ENCODE data around the gene SLC32A1. TPM values are rescaled to one million over a fixed set of nuclear protein-coding genes. Genes with fewer than 3 reads are reported as not detected.

SLC32A1 gene
- total and polyA plus RNA-seq, 4 experiments from 2014 or later, result not detected

- intact Hi-C loops (cut with micrococcal nuclease), result no loop called here
- Histone ChIP-seq H3K4me3 (ENCODE audit: low read length in 2 of 2) (no peak overlapping the region), H3K27me3 (ENCODE audit: insufficient read depth, low read length) (no peaks in the 10 kb centered on the region), H3K36me3 (ENCODE audit: insufficient read depth, low read length) (peaks cover 77% of the 10 kb centered on the region), H3K4me1 (ENCODE audit: insufficient read depth, low read length) (no peaks in the 10 kb centered on the region), H3K9me3 (ENCODE audit: control insufficient read depth in 1 of 2, low read length in 2 of 2) (no peaks in the 10 kb centered on the region), H3K27ac (ENCODE audit: low read depth, low read length) (no peak overlapping the region)
- DNase-seq, result no peak
- ChIA-PET POLR2A (ENCODE audit: partially characterized antibody) (no interaction called here), CTCF (ENCODE audit: partially characterized antibody) (interaction anchor here (0.7 to 2.2 kb wide), 3 partner anchors 28 to 147 kb away, joined by 3 to 14 read pairs (median 5); no protein-coding TSS in a partner anchor)
- Mint-ChIP-seq H3K9me3 (no peaks in the 10 kb centered on the region), H3K4me1 (peaks cover 0 to 9% (median 2%) of the 10 kb centered on the region in 4 donors), H3K27ac (no peak overlapping the region), H3K27me3 (no peaks in the 10 kb centered on the region), H3K36me3 (peaks cover 77 to 81% of the 10 kb centered on the region in 2 donors), H3K4me3 (no peak overlapping the region)
These were observed 34.8 kb downstream of the SLC32A1 start for GRCh38 chr20:38759106-38759505.

- H3K4me3 Mint-ChIP-seq, result no peak overlapping the region
- H3K27ac ChIP-seq (ENCODE audit: low read depth, low read length), result no peak overlapping the region
- no peaks in the 10 kb centered on the region for H3K27me3 Mint-ChIP-seq
- peaks cover 77% of the 10 kb centered on the region for H3K36me3 ChIP-seq (ENCODE audit: insufficient read depth, low read length)
- H3K4me3 ChIP-seq (ENCODE audit: low read length in 2 of 2), result no peak overlapping the region
- intact Hi-C loops (cut with micrococcal nuclease), result no loop called here
- H3K4me1 Mint-ChIP-seq, result peaks cover 0 to 4% (median 2%) of the 10 kb centered on the region in 4 donors
- H3K9me3 Mint-ChIP-seq, result no peaks in the 10 kb centered on the region
- no peaks in the 10 kb centered on the region for H3K9me3 ChIP-seq (ENCODE audit: control insufficient read depth in 1 of 2, low read length in 2 of 2)
- no peaks in the 10 kb centered on the region for H3K27me3 ChIP-seq (ENCODE audit: insufficient read depth, low read length)
- ChIA-PET CTCF (ENCODE audit: partially characterized antibody) (interaction anchor here (1.3 to 3.0 kb wide), 2 partner anchors 9 to 115 kb away, joined by 5 to 14 read pairs; no protein-coding TSS in a partner anchor), POLR2A (ENCODE audit: partially characterized antibody) (interaction anchor here (1.1 kb wide), 1 partner anchor 11 kb away, joined by 4 read pairs; no protein-coding TSS in a partner anchor)
- no peaks in the 10 kb centered on the region for H3K4me1 ChIP-seq (ENCODE audit: insufficient read depth, low read length)
- peaks cover 77 to 82% of the 10 kb centered on the region in 2 donors for H3K36me3 Mint-ChIP-seq
- no peak for DNase-seq
- peak overlapping the region in 2 of 7 donors; percentile 37 to 77 for H3K27ac Mint-ChIP-seq
These were observed 36.7 kb downstream of the SLC32A1 start for GRCh38 chr20:38760978-38761377.

- Mint-ChIP-seq H3K27ac (peak overlapping the region in 2 of 7 donors; percentile 53 to 64), H3K4me3 (no peak overlapping the region), H3K9me3 (no peaks in the 10 kb centered on the region), H3K4me1 (peaks cover 0 to 4% (median 2%) of the 10 kb centered on the region in 4 donors), H3K27me3 (no peaks in the 10 kb centered on the region), H3K36me3 (peaks cover 76 to 87% of the 10 kb centered on the region in 2 donors)
- intact Hi-C loops (cut with micrococcal nuclease), result no loop called here
- H3K27me3 ChIP-seq (ENCODE audit: insufficient read depth, low read length), result no peaks in the 10 kb centered on the region
- ChIA-PET CTCF (ENCODE audit: partially characterized antibody) (interaction anchor here (3.0 kb wide), 1 partner anchor 10 kb away, joined by 14 read pairs; no protein-coding TSS in a partner anchor), POLR2A (ENCODE audit: partially characterized antibody) (no interaction called here)
- no peak for DNase-seq
- no peak overlapping the region for H3K27ac ChIP-seq (ENCODE audit: low read depth, low read length)
- H3K36me3 ChIP-seq (ENCODE audit: insufficient read depth, low read length), result peaks cover 77% of the 10 kb centered on the region
- H3K4me3 ChIP-seq (ENCODE audit: low read length in 2 of 2), result no peak overlapping the region
- no peaks in the 10 kb centered on the region for H3K9me3 ChIP-seq (ENCODE audit: control insufficient read depth in 1 of 2, low read length in 2 of 2)
- H3K4me1 ChIP-seq (ENCODE audit: insufficient read depth, low read length), result no peaks in the 10 kb centered on the region
These were observed 37.9 kb downstream of the SLC32A1 start for GRCh38 chr20:38762174-38762573.

- Mint-ChIP-seq H3K27ac (peak overlapping the region in 4 of 7 donors; percentile 2 to 16 (median 4)), H3K27me3 (no peaks in the 10 kb centered on the region), H3K36me3 (peaks cover 81 to 92% of the 10 kb centered on the region in 2 donors), H3K4me1 (peaks cover 0 to 4% (median 2%) of the 10 kb centered on the region in 4 donors), H3K9me3 (no peaks in the 10 kb centered on the region), H3K4me3 (no peak overlapping the region)
- Histone ChIP-seq H3K4me1 (ENCODE audit: insufficient read depth, low read length) (no peaks in the 10 kb centered on the region), H3K36me3 (ENCODE audit: insufficient read depth, low read length) (peaks cover 77% of the 10 kb centered on the region), H3K27me3 (ENCODE audit: insufficient read depth, low read length) (no peaks in the 10 kb centered on the region), H3K27ac (ENCODE audit: low read depth, low read length) (no peak overlapping the region), H3K4me3 (ENCODE audit: low read length in 2 of 2) (no peak overlapping the region), H3K9me3 (ENCODE audit: control insufficient read depth in 1 of 2, low read length in 2 of 2) (no peaks in the 10 kb centered on the region)
- intact Hi-C loops (cut with micrococcal nuclease), result no loop called here
- DNase-seq, result no peak
- ChIA-PET CTCF (ENCODE audit: partially characterized antibody) (interaction anchor here (1.1 to 3.1 kb wide), 2 partner anchors 11 to 130 kb away, joined by 4 to 11 read pairs; no protein-coding TSS in a partner anchor), POLR2A (ENCODE audit: partially characterized antibody) (no interaction called here)
These were observed 39.3 kb downstream of the SLC32A1 start for GRCh38 chr20:38763616-38764015.

- Histone ChIP-seq H3K27me3 (ENCODE audit: insufficient read depth, low read length) (no peaks in the 10 kb centered on the region), H3K9me3 (ENCODE audit: control insufficient read depth in 1 of 2, low read length in 2 of 2) (no peaks in the 10 kb centered on the region), H3K4me3 (ENCODE audit: low read length in 2 of 2) (no peak overlapping the region), H3K36me3 (ENCODE audit: insufficient read depth, low read length) (peaks cover 77% of the 10 kb centered on the region), H3K4me1 (ENCODE audit: insufficient read depth, low read length) (no peaks in the 10 kb centered on the region), H3K27ac (ENCODE audit: low read depth, low read length) (no peak overlapping the region)
- CTCF ChIA-PET (ENCODE audit: partially characterized antibody), result interaction anchor here (0.8 to 3.1 kb wide), 4 partner anchors 12 to 128 kb away, joined by 3 to 11 read pairs (median 6); no protein-coding TSS in a partner anchor
- Mint-ChIP-seq H3K27me3 (no peaks in the 10 kb centered on the region), H3K27ac (peak overlapping the region in 4 of 7 donors; percentile 48 to 77 (median 64)), H3K4me1 (peaks cover 0 to 4% (median 2%) of the 10 kb centered on the region in 4 donors), H3K36me3 (peaks cover 82 to 93% of the 10 kb centered on the region in 2 donors), H3K4me3 (no peak overlapping the region), H3K9me3 (no peaks in the 10 kb centered on the region)
- POLR2A ChIA-PET (ENCODE audit: partially characterized antibody), result interaction anchor here (1.1 to 1.3 kb wide), 2 partner anchors 40 to 110 kb away, joined by 3 read pairs; partner anchors contain the start of gene PPP1R16B
- no peak for DNase-seq
- intact Hi-C loops (cut with micrococcal nuclease), result no loop called here
These were observed 40.5 kb downstream of the SLC32A1 start for GRCh38 chr20:38764567-38765318.

- Mint-ChIP-seq H3K4me1 (peaks cover 0 to 4% (median 2%) of the 10 kb centered on the region in 4 donors), H3K27me3 (no peaks in the 10 kb centered on the region), H3K36me3 (peaks cover 72 to 86% of the 10 kb centered on the region in 2 donors), H3K4me3 (no peak overlapping the region), H3K9me3 (no peaks in the 10 kb centered on the region), H3K27ac (peak overlapping the region in 3 of 7 donors; percentile 22 to 46 (median 35))
- H3K9me3 ChIP-seq (ENCODE audit: control insufficient read depth in 1 of 2, low read length in 2 of 2), result no peaks in the 10 kb centered on the region
- CTCF ChIA-PET (ENCODE audit: partially characterized antibody), result interaction anchor here (1.2 to 3.1 kb wide), 2 partner anchors 14 to 127 kb away, joined by 3 to 11 read pairs; no protein-coding TSS in a partner anchor
- no peaks in the 10 kb centered on the region for H3K27me3 ChIP-seq (ENCODE audit: insufficient read depth, low read length)
- no peak overlapping the region for H3K4me3 ChIP-seq (ENCODE audit: low read length in 2 of 2)
- DNase-seq, result no peak
- H3K36me3 ChIP-seq (ENCODE audit: insufficient read depth, low read length), result peaks cover 64% of the 10 kb centered on the region
- POLR2A ChIA-PET (ENCODE audit: partially characterized antibody), result no interaction called here
- H3K4me1 ChIP-seq (ENCODE audit: insufficient read depth, low read length), result no peaks in the 10 kb centered on the region
- intact Hi-C loops (cut with micrococcal nuclease), result no loop called here
- H3K27ac ChIP-seq (ENCODE audit: low read depth, low read length), result no peak overlapping the region
These were observed 41.8 kb downstream of the SLC32A1 start for GRCh38 chr20:38766071-38766470.

All from CD4-positive, alpha-beta memory T cell (primary cell).